GM10847 (cell line): Measurements from ENCODE around the gene TCF20.

Experiments used
- POLR2A ChIP-seq: IDR thresholded peaks from 2 replicates; pipeline ENCODE4 v1.6.1; 2011; ENCODE audit not compliant: insufficient read length; ENCODE audit errors: extremely low read depth

Gene TCF20

DNA sequence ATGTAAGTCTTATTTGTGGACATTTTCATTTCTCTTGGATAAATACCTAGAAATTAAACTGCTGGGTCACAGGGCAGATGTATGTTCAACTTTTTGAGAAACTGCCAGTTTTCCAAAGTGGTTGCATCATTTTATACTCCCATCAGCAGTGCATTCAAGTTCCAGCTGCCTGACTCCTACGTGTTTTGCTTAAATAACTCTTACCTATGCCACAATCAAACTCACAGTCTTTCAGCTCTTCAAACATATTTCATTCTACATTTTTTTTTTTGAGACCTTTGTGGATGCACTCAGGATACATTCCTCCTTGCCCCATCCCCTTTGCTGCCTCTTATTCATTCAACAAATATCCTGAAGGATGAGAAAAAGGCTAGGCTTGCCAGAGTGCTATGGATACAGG lies 9.2 kb downstream of the TCF20 start:
- TF ChIP-seq POLR2A, result no peak

DNA sequence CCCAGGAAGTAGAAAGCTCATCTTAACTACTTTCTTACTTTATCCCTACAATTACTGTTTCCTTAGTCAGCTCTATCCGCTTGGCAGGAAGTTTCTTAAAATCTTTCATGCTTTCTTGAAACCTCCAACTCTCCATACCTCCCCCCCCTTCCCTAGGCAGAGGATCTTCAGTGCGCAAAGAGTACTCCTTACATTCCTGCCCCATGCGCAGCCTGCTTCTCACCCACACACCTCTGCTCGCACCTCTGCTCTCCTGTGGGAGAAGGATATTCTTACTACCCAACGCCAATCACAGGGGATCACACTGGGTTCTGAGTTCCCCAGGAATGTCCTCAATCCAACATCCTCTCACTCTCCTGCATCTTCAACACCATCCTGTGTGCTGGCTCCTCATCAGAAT lies 12.3 kb downstream of the TCF20 start:
- TF ChIP-seq POLR2A, result no peak

DNA sequence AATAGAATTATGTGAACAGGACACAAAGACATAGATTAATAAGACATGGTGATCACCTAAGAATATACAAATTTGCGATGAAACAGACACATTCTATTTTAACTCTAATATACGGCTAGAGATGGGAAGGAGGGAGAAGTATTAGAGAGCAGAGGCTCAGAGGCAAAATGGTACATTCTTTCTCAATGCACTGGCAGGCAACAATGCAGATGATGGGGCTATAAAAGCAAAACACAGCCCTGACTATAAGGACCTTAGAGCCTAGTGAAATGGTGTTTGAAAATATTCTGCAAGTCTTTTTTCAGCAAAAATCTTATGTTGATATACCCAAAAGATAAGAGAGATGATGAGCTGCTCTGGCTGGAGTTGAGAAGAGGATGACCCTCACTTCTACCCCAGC lies 13.1 kb downstream of the TCF20 start:
- no peak for TF ChIP-seq POLR2A

DNA sequence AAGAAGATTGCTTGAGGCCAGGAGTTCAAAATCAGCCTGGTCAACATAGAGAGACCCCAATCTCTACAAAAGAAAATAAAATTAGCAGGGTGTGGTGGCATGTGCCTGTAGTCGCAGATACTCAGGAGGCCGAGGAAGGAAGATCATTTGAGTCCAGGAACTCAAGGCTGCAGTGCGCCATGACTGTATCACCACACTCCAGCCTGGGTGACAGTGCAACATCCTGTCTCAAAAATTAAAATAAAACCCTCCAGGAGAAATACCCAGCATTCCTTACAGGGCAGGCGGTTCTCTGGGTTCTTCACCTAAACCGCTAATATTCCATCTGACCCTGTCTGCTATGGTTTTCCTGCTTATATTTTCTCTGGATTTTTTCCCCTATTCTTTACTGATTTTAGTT lies 13.5 kb downstream of the TCF20 start:
- no peak for TF ChIP-seq POLR2A

DNA sequence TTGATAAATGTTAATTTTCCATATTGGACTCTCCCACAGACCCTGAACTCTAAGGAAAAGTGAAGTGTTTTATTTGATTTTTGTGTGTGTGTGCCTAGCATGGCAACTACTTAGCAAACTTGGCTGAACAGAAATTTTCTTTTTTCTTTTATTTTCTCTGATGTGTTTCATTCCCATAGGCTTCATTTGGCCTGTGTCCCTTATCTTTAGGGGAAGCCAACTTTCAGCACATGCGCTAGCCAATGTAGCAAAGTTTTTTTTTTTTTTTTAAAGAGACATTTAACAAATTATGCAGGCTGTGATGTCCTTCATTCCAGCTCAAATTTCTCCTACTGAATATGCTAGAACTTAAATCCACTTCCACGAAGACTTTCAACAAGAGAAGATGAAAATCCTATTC lies 14.2 kb downstream of the TCF20 start:
- no peak for TF ChIP-seq POLR2A

DNA sequence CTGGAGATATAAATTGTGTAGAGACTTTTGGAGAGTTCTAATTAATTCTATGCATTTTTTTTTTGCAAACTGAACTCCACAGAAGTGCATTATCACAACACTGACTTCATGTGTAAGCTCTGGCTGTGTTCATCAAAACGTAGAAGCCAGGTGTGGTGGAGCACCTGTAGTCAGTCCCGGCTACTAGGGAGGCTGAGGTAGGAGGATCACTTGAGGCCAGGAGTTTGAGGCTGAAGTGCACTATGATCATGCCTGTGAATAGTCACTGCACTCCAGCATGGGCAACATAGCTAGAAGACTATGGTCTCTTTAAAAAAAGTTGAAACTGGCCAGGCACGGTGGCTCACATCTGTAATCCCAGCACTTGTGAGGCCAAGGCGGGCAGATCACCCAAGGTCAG lies 20.6 kb downstream of the TCF20 start:
- no peak for TF ChIP-seq POLR2A

DNA sequence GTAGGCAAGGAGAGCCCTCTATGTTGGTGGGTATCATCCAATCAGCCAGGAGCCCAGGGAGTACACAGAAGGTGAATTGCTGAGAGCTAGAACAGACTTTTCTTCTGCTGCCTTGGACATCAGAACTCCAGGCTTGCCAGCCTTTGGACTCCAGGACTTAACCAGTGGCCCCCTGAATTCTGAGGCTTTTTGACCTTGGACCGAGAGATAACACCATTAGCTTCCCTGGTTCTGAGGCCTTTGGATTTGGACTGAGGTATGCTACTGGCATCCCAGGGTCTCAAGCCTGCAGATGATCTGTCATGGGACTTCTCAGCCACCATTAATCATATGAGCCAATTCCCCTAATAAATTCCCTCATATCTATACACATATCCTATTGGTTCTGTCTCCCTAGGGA lies 21.5 kb downstream of the TCF20 start:
- no peak for TF ChIP-seq POLR2A

DNA sequence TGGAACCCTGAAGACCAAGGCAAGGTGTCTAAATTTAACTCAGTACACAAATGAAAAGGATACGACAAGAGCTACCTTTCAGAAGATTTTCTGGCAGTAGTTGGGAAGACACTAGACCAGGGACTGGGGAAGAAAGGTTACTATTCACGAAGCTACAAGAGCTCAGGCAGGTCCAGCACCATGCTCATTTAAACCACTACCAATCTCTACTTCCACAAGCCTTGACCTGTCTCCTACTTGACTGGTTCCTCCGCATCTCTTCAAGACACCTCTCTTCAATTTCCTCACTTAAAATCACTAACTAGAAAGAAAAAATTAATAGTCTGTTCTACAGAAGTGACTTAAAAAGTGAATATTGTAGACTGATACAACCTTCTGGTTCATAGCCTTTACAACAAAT lies 22.9 kb downstream of the TCF20 start:
- no peak for TF ChIP-seq POLR2A

DNA sequence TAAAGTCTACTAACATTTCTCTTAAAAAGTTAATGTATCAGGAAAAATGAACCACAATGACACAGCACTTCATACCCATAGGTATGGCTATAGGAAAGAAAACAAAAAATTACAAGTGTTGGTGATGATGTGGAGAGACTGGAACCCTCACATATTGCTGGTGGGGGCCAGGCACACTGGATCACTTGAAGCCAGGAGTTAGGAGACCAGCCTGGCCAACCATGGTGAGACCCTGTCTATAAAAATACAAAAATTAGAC lies 26.7 kb downstream of the TCF20 start:
- TF ChIP-seq POLR2A, result no peak

DNA sequence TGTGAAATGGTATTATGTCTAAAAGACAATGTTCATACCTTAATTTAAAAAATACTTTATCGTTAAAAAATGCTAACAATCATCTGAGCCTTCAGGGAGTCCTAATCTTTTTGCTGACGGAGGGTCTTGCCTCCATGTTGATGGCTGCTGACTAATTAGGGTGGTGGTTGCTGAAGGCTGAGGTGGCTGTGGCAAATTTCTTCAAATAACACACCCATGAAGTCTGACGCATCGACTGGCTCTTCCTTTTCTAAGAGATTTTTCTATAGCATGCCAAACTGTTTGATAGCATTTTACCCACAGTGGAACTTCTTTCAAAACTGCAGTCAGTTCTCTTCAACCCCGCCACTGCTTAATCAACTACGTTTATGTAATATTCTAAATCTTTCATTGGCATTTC lies 33.6 kb downstream of the TCF20 start:
- TF ChIP-seq POLR2A, result no peak

DNA sequence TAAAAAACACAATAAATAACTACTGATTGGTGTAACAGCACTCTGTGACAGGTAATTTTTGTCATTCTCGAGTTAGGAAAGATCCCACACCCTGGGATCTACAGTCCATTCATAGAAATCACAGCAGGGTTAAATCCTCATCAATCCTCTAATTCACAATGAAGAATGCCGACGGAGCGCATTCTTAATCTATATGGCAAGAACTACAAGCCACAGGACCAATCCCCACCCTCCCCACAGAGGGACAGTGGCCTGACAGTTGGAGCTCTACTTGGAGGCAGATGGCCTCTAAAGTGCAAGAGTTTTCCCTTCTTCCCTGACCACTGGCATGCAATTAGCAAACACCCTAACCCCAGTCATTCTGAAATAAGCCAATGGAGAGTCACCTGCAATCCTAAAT lies 34.2 kb downstream of the TCF20 start:
- TF ChIP-seq POLR2A, result no peak

DNA sequence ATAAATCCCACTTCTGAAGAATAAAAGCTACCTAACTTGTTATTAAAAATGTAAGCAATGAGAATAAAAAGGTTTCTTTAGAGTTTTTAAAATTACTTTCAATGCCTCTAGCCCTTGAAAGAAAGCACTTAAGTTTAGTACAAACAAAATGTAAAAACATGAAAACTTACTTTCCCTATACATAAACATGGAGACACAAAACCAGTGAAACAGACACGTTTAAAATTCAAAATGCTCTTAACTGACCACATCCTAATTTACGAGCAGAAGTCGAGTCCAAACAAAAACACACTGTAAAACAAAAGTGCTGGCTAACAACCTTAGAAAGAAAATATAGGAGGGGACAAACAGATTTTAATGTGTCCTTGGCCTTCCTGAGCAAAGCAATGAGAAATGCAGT lies 36.6 kb downstream of the TCF20 start:
- TF ChIP-seq POLR2A, result no peak

DNA sequence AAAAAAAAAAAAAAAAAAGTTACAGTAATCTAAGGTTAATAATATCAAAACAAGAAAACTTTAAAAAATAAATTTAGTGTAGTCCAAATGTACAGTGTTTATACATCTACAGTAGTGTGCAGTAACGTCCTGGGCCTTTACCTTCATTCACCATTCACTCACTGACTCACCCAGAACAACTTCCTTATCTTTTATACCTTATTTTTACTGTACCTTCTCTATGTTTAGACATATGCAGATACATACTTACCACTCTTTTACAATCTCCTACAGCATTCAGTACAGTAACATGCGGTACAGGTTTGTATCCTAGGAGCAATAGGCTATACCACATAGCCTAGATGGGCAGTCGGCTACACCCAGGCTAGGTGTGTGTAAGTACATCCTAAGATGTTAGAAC lies 38.5 kb downstream of the TCF20 start:
- TF ChIP-seq POLR2A, result no peak

DNA sequence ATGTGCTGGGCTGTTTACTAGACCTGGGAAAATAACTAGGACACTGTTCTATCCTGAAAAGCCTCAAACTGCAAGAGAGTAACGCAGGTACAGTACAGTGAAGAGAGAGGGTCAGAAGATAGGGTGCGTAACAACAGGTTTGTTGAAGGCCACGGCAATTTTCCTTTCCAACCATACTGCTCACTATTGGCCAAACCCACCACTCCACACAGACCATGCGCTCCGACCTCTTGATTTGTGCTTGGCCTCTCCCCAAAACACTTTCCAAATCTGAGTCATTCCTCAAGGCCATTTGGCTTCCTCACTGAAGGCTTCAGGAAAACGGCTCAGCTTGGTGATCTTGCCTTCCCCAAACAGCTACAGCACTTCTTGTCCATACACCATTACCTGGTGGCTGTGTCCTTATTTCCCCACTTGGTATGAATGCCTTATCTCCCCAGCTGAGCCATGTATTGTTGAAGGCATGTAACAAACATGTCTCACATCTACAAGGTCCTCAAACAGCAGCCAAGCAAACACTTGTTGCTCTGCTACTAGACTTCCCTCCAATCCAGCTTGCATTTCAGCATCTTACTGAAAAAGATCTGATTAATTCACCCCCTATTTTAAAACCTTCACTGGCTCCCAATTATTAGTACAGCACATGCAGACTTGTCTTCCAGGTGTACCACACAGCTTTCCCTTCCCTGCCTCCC lies 40.9 kb downstream of the TCF20 start:
- no peak for TF ChIP-seq POLR2A

DNA sequence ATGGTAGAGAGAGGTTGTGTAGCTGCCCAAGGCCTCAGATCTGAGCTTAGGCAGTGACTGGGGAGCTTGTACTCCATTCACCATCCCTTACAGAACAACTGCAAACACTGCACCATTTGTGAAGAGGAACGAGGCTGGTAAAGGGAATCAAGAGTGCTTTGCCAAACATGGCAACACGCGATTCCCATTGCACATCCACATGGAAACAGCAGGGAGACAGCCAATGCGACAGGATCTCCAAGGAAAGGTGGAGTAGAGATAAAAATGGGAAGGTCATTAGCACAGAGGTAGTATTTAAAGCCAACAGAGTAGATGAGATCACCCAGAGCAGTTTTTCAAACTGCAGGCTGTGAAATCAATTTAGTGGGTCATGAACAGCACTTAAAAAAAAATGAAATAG lies 42.0 kb downstream of the TCF20 start:
- no peak for TF ChIP-seq POLR2A

DNA sequence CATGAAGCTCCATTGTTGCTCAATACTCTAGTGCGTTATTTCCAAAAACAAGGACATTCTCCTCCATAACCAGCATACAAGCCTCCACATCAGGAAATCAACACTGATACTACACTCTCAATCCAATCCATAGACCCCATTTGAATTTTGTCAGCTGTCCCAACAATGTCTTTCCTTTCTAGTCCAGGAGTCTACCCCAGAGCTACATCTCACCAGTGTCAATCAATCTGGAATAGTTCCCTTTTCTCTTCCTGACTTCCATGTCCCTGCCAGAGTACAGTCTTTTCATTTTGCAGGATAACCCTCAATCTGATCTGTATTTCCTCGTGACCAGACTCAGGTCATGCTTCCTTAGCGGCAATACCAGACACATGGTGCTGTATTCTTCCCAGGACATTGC lies 43.0 kb downstream of the TCF20 start:
- TF ChIP-seq POLR2A, result no peak

DNA sequence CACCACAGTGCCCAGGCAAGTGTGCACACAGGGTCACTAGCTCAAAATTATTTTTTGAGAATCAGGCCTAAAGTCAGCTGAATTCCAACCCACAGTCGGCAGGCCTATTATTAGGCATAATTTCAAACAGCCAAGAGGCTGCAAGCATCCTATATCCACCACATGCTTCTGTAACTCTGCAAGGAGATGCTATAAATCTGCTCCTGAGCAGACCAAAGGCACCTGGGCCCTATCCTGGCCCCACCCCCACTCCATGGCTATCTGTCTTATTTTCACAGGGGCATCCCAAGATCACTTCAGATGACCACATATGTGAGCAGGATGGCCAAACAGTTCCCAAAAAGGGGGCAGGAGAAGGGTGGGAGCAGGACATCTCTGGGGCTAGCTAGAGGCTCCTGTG lies 44.6 kb downstream of the TCF20 start:
- TF ChIP-seq POLR2A, result no peak

DNA sequence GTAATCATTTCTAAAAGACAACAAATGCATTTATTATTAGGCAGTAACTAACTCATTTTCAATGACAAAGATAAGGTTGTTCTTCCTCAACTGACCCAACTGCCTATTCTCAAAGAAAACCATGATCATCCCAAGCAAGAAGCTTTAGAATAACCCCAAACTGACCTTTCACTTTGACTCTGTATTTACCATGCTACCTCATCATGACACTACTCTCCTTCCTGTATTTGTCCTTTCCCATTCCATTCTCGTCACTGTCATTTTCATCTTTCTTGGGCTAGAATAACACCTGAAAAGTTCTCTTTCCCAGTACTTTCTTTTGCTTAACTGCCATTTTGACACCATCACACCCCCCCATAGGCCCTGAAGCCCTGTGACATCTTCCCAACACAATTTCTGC lies 48.3 kb downstream of the TCF20 start:
- no peak for TF ChIP-seq POLR2A
